GM10847 (cell line): ENCODE measurements around the gene RAVER2.

Source experiments
- POLR2A ChIP-seq: IDR thresholded peaks from 2 replicates; pipeline ENCODE4 v1.6.1; 2011; ENCODE audit not compliant: insufficient read length; ENCODE audit errors: extremely low read depth

Gene RAVER2

GRCh38 chr1:64745181-64745985, 508 bp downstream of the RAVER2 start:
- TF ChIP-seq POLR2A, result no peak

- no peak for TF ChIP-seq POLR2A
These were observed 1.4 kb downstream of the RAVER2 start for GRCh38 chr1:64745986-64746940.

DNA sequence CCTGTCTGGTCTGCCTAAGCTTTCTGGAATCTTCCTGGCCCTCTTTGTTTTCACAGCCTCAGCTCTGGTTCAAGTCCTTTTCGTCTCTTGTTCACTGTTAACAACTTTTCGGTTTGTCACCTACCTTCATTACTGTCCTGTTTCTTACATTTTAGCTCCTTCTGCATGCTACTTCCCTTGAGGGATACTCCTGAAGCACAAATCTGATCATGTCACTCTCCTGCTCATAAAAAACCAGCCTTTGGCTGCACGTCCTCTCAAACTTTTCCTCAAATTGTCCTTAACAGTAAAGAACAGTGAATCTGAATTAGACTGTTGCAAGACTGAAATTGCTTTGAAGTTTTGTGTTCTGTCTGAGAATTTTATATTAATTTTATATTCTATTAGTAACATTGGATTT, 3.3 kb downstream of the RAVER2 start:
- TF ChIP-seq POLR2A, result no peak

- TF ChIP-seq POLR2A, result no peak
These were observed 3.8 kb downstream of the RAVER2 start for GRCh38 chr1:64748706-64749105.

DNA sequence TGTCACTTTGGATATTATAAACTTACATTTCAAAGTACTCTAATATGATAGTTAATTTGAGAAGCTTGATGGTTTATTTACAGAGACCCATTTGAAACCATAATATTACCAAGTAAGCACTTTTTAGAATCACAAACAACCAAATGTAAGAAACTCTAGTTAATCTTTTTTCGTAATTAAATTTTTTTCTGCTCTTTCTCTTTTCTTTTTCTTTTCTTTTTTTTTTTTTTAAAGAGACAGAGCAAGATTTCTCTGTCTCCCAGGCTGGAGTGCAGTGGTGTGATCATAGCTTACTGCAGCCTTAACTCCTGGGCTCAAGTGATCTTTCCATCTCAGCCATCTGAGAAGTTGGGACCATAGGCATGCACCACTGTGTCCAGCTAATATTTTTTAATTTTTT, 5.2 kb downstream of the RAVER2 start:
- TF ChIP-seq POLR2A, result no peak

DNA sequence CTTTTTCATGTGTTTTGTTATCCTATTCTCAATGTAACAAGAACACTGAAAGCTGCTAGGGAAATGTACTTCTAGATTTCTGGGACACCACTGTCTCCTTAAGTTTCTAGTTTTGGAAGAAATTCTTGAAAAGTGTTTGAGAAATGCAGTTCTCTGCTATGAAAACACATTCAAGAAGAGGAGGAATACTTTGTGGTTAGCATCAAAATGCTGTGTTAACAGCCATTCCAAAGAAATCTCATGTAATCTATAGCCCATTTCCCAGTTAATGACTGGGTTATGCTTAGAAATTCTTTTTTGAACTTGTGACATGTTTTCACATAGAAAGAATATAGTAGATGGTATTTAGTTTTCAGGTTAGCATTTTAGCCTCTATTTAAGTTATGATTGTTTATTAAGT, 6.0 kb downstream of the RAVER2 start:
- TF ChIP-seq POLR2A, result no peak

- TF ChIP-seq POLR2A, result no peak
These were observed 9.3 kb downstream of the RAVER2 start for GRCh38 chr1:64754173-64754572.

DNA sequence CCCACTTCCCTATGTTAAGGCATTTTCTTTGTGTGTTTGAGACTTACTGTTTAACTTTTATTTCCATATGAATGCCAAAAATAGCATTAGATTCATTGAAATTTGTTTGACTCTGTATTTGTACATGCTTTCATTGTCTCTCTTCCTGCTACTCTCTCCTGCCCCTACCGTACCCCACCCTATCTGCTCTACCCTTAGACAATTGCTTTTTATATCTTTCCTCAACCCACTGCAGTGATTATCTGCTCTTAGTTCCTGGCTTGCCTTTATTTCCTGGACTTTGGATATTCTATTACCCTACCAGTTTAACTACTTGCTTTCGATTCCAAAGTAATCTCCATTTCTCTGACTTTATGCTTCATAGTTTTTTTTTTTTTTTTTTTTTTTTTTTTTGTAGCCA, 10.5 kb downstream of the RAVER2 start:
- TF ChIP-seq POLR2A, result no peak

- no peak for TF ChIP-seq POLR2A
These were observed 11.9 kb downstream of the RAVER2 start for GRCh38 chr1:64756770-64757169.

DNA sequence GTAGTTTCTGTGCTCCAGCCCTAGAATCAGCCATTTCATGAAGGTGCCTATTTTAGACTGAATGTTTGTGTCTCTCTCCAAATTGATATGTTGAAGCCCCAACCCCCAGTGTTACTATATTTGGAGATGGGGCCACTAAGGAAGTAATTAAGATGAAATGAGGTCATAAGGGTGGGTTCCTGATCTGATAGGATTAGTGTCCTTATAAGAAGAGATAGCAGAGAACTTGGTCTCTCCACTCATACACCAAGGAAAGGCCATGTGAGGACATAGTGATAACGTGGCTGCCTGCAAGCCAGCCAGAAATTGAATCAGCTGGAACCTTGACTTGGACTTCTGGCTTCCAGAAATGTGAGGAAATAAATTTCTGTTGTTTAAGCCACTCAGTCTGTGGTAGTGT, 12.3 kb downstream of the RAVER2 start:
- TF ChIP-seq POLR2A, result no peak

DNA sequence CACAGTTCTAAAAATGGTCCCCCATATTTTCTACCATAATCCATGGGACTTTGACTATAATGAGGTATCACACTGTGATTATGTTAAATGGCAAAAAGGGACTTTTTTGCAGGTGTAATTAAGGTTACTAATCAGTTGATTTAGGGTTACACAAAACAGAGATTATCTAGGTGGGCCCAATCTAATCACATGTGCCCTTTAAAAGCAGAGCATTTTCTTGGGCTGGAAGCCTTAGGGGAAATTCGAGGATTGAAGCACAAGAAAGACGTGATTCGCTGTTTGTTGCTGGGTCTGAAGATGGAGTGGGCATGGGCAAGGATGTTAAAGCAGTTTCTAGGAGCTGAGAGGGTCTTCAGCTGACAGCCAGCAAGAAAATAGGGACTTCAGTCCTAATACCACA, 13.4 kb downstream of the RAVER2 start:
- TF ChIP-seq POLR2A, result no peak

DNA sequence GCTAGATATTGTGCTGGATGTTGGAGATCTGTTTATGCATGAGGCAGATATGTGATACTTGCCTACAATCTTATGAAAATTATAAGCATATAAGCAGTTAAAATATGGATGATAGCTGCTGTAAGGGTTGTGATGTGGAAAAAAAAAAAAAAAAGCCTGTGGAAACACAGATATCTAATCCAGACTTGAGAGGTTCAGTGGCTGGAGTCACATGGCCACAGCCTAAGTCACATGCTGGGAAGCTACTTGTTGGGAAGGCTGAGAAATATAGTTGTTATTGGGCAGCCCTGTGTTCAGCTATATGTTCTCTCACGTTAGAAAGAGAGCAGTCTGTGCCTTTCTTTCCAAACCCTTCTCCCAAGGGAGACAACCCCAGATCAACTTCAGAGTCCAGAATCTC, 15.1 kb downstream of the RAVER2 start:
- no peak for TF ChIP-seq POLR2A

GRCh38 chr1:64765012-64765411, 20.1 kb downstream of the RAVER2 start:
- no peak for TF ChIP-seq POLR2A

DNA sequence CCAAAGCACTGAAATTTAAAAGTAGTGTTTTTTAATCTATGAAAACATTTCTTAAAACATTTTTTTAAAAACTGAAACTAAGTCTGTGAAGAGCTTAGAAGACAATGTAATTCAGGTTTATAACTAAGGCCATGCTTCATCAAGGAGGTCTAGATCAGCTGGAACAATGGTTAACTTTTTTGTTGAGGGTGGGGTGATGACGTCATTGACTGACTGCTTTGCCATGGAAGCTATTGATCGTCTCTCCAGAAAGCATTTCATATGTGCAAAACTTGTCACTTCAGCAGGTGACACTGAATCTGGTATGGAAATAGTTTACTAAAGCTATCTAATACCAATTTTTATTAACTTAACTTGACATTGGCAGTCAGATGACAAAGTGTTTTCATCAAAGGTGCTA, 21.0 kb downstream of the RAVER2 start:
- no peak for TF ChIP-seq POLR2A

GRCh38 chr1:64766429-64766828, 21.6 kb downstream of the RAVER2 start:
- no peak for TF ChIP-seq POLR2A

GRCh38 chr1:64769482-64769881, 24.6 kb downstream of the RAVER2 start:
- no peak for TF ChIP-seq POLR2A
